Measurements from ENCODE around the gene IER5L. TPM values are rescaled to one million over a fixed set of nuclear protein-coding genes. Genes with fewer than 3 reads are reported as not detected.

The IER5L gene
- total RNA-seq, 1 experiment from 2014 or later = 75.3 TPM

DNA sequence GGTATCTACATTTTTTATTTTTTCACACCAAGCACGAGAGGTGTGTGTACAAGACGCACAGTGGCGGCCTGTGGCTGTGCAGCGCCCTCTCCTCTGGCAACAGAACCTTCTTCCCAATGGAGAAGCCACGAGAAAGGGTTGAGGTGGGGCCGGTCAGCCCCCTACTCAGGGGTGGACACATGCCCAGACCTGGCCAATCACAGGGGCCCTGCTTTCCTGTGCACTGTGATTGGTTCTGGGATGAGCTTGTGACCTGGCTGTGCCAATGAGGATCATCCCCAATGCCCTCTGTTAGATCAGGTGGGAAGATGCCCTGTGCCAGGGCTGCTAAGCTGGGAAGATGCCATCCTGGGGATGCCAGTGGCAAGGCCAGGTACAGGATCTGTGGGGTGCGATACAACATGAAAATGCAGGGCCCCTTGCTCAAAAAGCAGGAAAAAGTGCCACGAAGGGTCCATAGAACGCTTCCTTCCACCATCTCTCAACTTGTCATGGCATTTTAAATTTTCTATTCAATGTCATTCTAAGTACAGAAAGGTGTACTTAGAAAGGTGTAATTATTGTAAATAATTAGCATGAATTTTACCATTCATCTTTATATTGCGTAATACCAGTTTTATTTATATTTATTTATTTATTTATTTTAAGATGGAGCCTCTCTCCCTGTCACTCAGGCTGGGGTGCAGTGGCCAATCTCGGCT lies 15.4 kb downstream of the IER5L start:
- no peak for DNase-seq (ENCODE audit: low read depth)

- DNase-seq (ENCODE audit: low read depth) = no peak
Observed at GRCh38 chr9:129161534-129161837, 16.6 kb downstream of the IER5L start.

DNA sequence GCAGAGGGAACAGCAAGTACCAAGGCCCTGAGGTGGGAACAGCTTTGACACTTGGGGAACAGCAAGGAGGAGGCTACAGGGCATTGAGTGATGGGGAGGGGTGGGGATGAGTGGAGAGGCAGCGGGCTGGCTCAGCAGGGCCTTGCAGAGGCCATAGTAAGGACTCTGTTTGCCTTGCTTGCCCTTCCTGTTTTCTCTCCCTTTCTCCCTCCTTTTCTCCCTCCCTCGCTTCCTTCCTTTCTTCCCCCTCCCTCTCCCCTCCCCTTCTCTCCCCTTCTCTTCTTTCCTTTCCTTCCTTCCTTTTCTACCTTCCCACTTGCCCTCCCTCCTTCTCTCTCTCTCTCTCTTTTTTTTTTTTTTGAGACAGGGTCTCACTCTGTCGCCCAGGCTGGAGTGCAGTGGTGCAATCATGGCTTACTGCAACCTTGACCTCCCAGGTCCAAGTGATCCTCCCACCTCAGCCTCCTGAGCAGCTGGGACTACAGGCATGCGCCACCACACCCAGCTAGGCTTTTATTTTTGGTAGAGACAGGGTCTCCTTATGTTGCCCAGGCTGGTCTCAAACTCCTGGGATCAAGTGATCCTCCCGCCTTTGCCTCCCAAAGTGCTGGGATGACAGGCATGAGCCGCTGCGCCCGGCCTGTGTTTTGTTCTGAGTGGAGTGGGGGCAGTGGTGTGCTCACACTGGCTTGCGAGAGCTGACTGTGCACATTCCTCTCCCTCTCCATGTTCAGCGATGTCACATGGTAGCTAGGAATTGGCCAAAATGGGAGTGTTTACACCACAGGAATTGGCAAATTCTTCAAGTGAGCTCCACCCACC lies 17.1 kb downstream of the IER5L start:
- peak; percentile 53 for DNase-seq (ENCODE audit: low read depth)

- no peak for DNase-seq (ENCODE audit: low read depth)
Observed at GRCh38 chr9:129156163-129156562, 21.9 kb downstream of the IER5L start.

DNA sequence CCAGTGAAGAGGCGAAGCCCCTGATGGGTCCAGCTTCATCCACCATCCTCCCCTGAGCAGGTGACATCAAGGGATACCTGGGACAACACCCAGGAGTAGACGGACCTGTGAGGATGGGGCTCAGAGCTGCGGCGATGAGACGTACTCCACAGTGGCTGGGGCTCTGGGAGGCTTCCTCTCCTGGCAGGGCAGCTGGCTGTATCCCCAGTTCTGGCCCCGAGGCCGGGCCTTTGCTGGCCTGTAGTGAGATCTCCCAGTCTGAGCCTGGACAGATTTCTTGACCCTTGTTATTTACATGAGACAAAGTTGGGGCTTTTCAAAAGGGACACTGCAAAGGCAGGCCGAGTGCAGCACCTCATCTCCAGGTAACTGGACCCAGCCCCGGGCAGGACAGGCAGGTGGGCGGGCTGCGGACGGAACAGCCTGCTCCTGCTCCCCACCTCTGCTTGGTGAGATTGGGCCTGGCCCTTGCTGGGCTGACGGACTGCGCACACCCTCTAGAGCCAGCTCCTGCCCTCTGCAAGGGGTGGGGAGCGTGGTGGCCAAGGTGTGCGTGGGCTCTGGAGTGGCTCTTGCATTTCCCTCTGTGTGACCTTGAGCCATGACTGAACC lies 23.1 kb downstream of the IER5L start:
- DNase-seq (ENCODE audit: low read depth) = no peak

DNA sequence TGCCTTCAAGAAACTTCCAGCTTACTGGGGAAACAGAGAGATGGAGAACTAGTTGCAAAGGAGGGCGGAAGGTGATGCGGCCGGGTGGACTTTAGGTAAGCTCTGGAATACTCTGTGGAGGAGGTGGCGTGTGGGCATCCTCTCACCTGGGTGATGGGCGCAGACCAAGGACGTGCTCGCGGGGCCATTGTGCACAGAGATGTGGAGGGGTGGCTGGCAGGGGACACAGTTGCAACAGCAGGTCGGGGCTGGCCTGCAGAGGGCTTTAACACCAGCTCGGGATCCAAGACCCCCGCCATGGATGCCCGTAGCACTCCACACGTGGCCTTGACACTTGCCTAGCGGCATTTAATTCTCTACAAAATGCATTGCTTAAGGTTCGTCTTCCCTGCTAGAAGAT lies 26.6 kb downstream of the IER5L start:
- DNase-seq (ENCODE audit: low read depth) = no peak

- no peak for DNase-seq (ENCODE audit: low read depth)
Observed at GRCh38 chr9:129150672-129151211, 27.3 kb downstream of the IER5L start.

DNA sequence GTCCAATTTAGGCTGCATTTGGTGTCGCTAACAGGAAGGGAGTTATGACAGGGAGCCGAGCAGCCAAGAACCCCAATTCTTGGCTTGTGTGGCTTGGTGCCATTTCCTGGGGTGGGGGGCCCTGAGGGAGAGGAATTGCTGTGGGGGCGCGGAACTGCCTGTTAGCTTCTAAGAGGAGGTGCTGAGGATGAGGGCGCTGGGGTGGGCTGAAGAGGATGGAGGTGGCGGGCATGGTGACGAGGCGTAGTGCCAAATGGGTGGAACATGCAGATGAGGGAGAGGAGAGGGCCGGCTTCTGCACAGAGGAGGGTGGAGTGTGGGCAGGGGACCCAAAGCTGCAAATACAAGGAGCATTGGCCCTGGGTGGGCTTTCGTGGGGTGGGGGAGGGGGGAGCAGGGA lies 27.9 kb downstream of the IER5L start:
- no peak for DNase-seq (ENCODE audit: low read depth)

DNA sequence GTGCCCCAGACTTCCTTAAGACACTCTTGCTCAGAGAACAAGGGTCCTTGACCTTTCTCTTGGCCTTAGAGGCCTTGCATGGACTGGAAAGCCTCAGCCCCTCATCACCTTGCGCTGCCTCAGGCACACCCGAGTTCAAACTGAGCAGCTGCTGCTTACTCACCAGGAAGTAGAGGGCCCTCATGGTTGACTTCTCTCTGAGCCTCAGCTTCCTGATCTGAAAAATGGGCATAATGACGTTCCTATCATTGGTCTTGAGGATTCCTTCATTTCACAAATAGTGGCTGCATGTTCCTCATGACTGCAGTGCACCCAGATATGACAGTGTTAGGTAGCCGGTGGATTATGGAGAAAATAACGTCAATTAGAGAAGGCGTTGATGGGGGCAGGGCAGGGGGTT lies 28.6 kb downstream of the IER5L start:
- no peak for DNase-seq (ENCODE audit: low read depth)

DNA sequence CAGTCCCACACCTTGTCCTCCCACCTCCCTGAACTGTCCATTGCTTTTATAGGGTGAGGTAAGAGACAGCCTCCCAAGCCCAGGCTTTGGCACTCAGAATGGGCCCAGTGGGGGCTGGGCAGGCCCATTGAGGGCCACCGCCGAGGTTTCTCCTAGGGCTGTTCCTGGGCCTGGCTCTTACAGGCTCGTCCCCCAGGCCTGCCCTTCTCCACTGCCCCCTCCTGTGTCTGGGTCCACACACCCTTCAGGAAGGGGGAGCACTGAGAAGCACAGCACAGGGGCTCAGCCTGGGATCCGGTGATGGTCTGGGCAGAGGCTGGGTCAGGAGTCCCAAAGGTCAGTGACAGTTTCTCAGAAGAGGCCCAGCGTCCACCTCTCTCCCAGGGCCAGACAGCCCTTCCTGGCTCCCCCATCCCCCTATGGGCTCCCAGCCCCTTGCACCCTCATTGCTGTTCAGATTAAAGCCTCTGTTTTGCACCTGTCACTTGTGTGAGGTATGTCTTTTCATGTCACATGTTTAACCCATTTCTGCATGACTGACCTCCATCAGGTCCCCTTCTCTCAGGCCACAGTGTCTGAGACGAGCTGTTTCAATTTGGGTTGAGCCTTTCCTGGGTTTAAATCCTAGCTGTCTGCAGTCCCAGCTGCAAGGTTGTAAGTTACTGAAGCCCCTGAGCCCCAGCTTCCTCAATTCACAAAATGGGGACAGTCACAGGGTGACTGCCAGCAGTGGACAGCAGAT lies 29.4 kb downstream of the IER5L start:
- DNase-seq (ENCODE audit: low read depth) = no peak

DNA sequence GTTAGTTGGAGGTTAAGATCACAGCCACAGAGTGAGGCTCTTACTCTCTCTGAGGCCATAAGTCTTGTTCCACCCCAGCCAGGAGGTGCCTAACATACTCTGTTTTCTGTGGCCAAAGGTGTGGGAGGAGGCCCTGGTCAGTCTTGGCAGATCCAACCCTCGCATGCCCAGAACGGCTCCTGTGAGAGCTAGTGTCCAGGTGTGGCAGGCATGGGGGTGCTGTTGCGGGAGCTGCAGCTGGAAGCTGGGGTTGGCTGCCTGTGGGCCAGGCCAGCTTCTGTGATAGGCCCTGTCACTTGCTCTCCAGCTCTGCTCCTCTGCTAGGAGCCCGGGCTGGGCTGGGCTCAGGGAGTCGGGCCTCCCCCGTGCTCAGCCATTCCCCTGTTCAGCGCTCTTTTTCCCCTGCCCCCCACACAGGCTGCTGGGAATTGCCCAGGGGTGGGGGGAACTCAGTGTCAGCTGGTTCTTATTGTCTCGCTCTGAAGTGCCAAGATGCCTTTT lies 31.6 kb downstream of the IER5L start:
- no peak for DNase-seq (ENCODE audit: low read depth)

- peak; percentile 93 for DNase-seq (ENCODE audit: low read depth)
Observed at GRCh38 chr9:129145841-129146292, 32.2 kb downstream of the IER5L start.

DNA sequence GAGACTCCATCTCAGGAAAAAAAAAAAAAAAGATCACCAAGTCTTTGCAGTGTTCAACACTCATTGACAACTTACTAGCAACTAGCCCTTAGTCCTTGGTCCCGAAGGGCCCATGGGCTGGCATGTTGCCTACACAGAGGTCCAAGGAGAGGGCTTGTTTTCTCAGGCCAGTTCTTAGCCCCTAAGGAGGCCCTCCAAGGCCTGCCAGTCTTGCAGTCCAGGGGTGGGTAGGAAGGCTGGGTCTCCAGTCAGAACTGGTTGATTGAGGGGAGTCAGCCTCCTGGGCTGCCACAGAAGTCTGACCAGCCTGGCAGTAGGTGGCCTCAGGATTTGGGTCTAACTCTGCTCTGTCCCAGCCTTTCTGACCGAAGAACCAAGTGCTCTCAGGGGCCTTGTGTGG lies 32.7 kb downstream of the IER5L start:
- no peak for DNase-seq (ENCODE audit: low read depth)

GRCh38 chr9:129143031-129143927 lies 34.8 kb downstream of the IER5L start:
- peak; percentile 93 for DNase-seq (ENCODE audit: low read depth)

DNA sequence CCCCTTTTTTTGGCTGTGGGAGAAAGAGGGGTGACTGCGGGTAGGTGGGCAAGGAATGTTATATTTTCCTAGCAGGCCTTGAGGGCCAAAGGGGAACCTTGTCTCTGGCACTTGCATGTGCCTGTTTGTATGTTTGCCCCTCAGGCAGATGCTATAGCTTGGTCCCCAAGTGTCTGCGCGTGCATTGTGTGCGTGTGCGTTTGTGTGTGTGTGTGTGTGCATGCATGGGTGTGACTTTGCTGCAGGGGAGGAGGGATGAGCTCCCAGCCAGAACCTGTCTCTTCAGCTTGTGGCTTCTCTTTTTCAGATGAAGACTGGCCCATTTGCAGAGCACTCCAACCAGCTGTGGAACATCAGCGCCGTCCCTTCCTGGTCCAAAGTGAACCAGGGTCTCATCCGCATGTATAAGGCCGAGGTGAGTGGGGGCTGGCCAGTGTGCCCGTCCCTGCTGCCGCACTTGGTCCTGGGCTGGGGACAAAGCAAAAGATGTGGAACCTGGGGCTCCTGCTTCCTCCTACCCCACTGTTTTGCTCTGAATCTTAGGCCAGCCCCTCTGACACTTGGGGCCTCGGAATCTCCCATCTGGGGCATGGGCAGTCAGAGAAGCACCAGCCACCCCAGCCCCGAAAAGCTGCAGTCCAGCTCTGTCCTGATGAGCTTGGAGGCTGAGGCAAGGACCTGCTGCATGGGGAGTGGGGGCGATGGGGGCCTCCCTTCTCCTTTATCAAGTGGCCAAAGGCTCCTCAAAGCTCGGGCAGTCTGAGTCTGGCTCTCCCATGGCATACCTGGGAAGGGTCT lies 35.7 kb downstream of the IER5L start:
- DNase-seq (ENCODE audit: low read depth) = no peak

DNA sequence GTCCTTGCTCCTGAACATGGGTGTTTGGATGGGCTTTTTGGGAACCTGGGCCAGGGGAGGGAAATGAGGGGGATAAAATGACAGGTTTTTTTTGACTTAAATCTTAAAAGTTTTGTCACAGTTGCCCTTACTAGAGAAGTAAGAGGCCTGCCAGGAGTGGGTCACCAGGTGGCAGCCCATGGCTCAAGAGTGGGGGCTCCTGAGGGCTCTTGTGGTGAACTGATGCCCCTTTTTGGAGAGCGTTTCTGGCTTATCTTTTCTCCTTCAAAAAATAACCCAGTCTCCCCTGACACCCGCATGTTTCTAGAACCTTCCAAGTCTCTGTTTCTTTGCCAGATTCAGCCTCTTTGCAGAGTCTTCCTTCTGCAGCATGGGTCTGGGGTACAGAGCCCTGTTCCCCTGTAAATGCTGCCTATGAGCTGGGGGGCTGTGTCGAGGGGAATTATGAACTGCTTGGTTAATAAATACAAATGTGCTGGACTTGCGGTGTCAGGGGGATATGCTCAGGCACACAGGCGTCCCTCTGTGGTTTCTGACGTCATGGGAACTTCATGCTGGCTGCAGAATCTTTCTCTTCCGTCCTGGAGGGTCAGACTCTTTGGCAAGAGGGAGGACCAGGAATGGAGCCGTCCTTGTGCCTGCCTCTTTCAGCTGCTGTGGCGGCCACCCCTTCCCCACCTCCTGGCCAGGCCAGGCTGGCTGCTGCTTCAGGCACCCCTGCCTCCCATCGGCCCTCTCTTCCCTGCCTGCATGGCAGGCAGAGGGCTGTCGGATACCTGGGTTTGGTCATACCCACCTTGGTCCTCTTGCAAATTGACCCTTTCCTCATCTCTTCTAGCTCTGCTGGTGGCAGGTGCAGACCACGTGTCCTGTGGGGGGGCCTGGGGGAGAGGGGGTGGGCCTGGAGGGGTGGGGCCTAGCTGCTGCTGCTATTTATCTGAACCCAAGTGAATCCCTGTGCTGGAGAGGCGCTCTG lies 36.7 kb downstream of the IER5L start:
- peak; percentile 96 for DNase-seq (ENCODE audit: low read depth)

DNA sequence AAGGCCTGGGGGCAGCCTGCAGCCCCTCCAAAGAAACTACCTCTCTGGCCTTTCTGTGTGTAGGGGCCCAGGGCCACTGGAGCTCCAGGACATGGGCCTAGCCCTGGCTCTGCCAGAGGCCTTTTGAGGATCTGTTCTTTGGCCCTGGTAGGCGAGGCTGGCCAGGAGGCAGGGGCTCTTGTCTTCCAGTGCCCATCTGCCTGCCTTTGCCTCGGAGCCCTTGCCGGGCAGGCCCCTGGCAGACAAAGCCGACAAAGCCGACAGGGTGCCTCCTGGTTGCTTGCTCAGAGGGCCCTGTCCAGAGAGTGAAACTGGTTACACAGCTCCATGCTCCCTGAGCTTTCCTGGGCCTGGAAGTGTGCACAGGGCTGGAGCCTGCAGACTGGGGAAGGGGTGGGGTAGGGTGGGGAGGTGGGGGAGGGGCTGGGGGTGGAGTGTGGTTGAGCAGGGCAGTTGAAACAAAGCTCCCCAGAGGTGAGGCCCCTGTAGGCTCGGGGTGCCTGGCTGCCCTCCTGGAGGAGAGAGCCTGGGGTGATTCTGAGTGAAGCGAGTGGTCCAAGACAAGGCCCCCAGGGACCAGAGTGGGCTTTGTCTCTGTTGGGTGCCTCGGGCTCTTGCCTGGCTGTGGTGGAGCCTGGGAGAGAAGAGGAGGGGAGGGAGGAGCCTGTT lies 37.5 kb downstream of the IER5L start:
- DNase-seq (ENCODE audit: low read depth) = peak; percentile 65

GRCh38 chr9:129139993-129140396 lies 38.1 kb downstream of the IER5L start:
- DNase-seq (ENCODE audit: low read depth) = peak; percentile 100

Measured in M059J (cell line).